Body of pancreas (tissue), 4 donors: ENCODE measurements around the gene EYA4. TPM values are rescaled to one million over a fixed set of nuclear protein-coding genes. Genes with fewer than 3 reads are reported as not detected.
A peak's percentile ranks its signal among the peaks of the same experiment; 100 is the strongest.

Experiments
- ATAC-seq: fragments of 150-250 bp; one replicate; pipeline ENCODE4 v1.9.1; 2016
- DNase-seq, 4 donors: peaks; one replicate each; pipeline ENCODE4 v3.0.0-alpha.2; 2019
- H3K27ac ChIP-seq, 4 donors: fragments of 200-600 bp; sonication (generic); 1 replicate in 3 of 4; 2 replicates in 1 of 4; pipeline versions ENCODE4 v1.5.1 to v1.6.1; 2016 to 2019; ENCODE audit warnings: mild to moderate bottlenecking in 1 of 4, mixed read lengths in 1 of 4, moderate library complexity in 1 of 4
- H3K27me3 ChIP-seq, 2 donors: fragments of 200-600 bp; sonication (generic); one replicate each; pipeline ENCODE4 v1.6.0; 2016; ENCODE audit warnings: mild to moderate bottlenecking in 1 of 2
- H3K36me3 ChIP-seq, 2 donors: fragments of 200-600 bp; sonication (generic); replicated peaks in 1 of 2; 2 replicates each; pipeline ENCODE4 v1.5.1; 2016; ENCODE audit warnings: low read depth in 2 of 2; ENCODE audit not compliant: insufficient read depth in 1 of 2
- H3K4me1 ChIP-seq: fragments of 200-600 bp; sonication (generic); one replicate; pipeline ENCODE4 v1.6.0; 2016
- H3K4me3 ChIP-seq, 2 donors: fragments of 200-600 bp; sonication (generic); 1 replicate in 1 of 2; 2 replicates in 1 of 2; pipeline ENCODE4 v1.5.1; 2016 to 2019
- H3K9me3 ChIP-seq, 3 donors: fragments of 200-600 bp; sonication (generic); 1 replicate in 2 of 3; 2 replicates in 1 of 3; pipeline ENCODE4 v1.5.1; 2016
- CTCF ChIP-seq, 7 experiments: fragments of 450-650 bp in 4 of 7; fragments of 200-600 bp in 3 of 7; sonication (generic) in 3 of 7; IDR thresholded peaks; one replicate each; pipeline ENCODE4 v1.5.1; 2016 to 2019; ENCODE audit warnings: antibody characterized with exemption in 7 of 7
- POLR2A ChIP-seq, 3 donors: fragments of 450-650 bp; IDR thresholded peaks; one replicate each; pipeline ENCODE4 v1.6.1; 2016; ENCODE audit warnings: antibody characterized with exemption in 3 of 3, mild to moderate bottlenecking in 2 of 3
- WGBS, 2 donors: methylation state at CpG; one replicate each; pipeline ENCODE4 v1.1.5; 2017; 5-methylcytosine and 5-hydroxymethylcytosine counted together
- intact Hi-C: fragments of 100-400 bp; cut with DNase I; formaldehyde crosslinking; loops from one replicate; pipeline ENCODE4 v1.15.1; 2023
- total RNA-seq, 2 donors: library from RNA; depleted of rRNA; stranded (reverse); fragments of >200 nt; gene quantifications; one replicate each; pipeline ENCODE4 v1.1.0, GENCODE V29; 2016

Gene EYA4
- total RNA-seq, 2 donors from 2014 or later: 0.26 to 5.3 TPM

DNA sequence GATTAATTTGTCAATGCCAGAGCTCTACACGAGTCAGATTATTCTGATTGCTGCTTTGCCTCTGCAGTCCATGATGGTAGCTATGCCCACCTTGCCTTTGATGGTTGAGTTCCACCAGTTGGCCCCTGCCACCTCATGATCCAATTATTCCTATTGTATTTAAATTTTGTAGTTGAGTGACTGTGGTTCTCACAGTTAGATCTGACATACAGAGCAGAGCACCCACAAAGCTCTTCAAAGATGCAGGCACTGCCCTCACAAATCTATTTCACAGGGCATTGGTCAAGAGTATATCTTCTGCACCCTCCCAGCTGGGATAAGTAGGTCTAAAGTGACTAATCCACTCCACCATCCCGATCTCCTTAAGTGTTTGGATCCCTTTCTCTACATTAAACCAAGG is 318.8 kb downstream of the EYA4 start:
- Histone ChIP-seq H3K36me3 (no peaks in the 10 kb centered on the region), H3K27me3 (no peaks in the 10 kb centered on the region), H3K4me3 (no peak overlapping the region), H3K4me1 (no peaks in the 10 kb centered on the region), H3K27ac (no peak overlapping the region), H3K9me3 (peaks cover 0 to 16% (median 0%) of the 10 kb centered on the region in 3 donors)
- 68 to 76% methylated on average over 2 of the region's 2 CpGs for WGBS, 2 donors
- DNase-seq (no peak), ATAC-seq (no peak)
- TF ChIP-seq CTCF (IDR thresholded peaks at IDR 0.05) (no peak), POLR2A (IDR thresholded peaks at IDR 0.05) (no peak)
- intact Hi-C loops: loop anchor here (10.0 kb wide), 2 partner anchors 355 to 535 kb away; no protein-coding TSS in a partner anchor

DNA sequence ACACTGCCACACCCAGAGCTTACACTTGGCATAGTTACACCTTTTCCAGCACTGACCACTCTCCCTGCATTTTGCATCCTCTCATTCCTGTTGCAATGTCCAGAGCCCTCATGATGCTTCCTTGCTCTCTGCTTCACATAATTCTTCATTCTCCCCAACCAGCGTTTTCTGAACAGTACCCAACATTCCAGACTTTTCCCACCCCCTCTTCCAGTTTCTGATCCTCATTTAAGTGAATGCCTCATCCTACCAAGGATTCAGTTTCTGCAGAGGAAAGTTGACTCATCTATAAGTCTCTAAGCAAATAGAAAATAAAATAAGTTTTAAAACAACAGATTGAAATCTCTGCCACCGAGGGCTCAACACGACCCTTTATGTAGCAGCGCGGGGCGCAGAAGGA is 326.5 kb downstream of the EYA4 start:
- Histone ChIP-seq H3K4me1 (no peaks in the 10 kb centered on the region), H3K27ac (no peak overlapping the region), H3K36me3 (no peaks in the 10 kb centered on the region), H3K9me3 (no peaks in the 10 kb centered on the region), H3K4me3 (no peak overlapping the region), H3K27me3 (no peaks in the 10 kb centered on the region)
- TF ChIP-seq CTCF (IDR thresholded peaks at IDR 0.05): no peak
- TF ChIP-seq POLR2A (IDR thresholded peaks at IDR 0.05): no peak
- intact Hi-C loops: loop anchor here (10.0 kb wide), 2 partner anchors 347 to 527 kb away; no protein-coding TSS in a partner anchor
- DNase-seq (no peak), ATAC-seq (no peak)
- WGBS, 2 donors: 69% methylated on average over 6 of the region's 6 CpGs

GRCh38 chr6:133568970-133569889 is 328.1 kb downstream of the EYA4 start:
- peak; percentile 55 to 87 (median 78) for TF ChIP-seq CTCF (IDR thresholded peaks at IDR 0.05)
- TF ChIP-seq POLR2A (IDR thresholded peaks at IDR 0.05): no peak
- H3K4me3 ChIP-seq: no peak overlapping the region
- peak; percentile 68 for ATAC-seq
- no peaks in the 10 kb centered on the region for H3K36me3 ChIP-seq
- 5 to 6% methylated on average over 18 of the region's 18 CpGs for WGBS, 2 donors
- H3K27me3 ChIP-seq: no peaks in the 10 kb centered on the region
- no peak overlapping the region for H3K27ac ChIP-seq
- no peaks in the 10 kb centered on the region for H3K4me1 ChIP-seq
- intact Hi-C loops: loop anchor here (10.0 kb wide), 2 partner anchors 346 to 526 kb away; no protein-coding TSS in a partner anchor
- DNase-seq: peak in 2 of 4 donors; percentile 13 to 21
- no peaks in the 10 kb centered on the region for H3K9me3 ChIP-seq

DNA sequence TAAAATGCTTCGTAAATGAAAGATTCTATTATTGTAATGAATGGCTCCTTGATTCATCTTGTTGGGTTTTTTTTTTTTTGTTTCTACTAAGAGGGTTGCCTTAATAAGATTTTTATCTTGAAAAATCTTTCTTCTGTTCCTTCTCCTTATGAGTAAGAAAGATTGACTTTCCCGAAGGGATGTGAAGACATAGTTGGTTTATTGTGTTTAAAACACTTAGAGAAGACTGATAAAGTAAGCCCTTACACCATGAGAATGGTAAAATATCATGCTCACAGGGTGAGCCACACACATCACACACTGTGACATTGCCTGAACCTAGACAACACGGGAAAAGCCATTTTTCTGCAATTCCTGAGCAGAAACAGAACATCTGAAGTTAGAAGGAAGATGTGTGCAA is 330.5 kb downstream of the EYA4 start:
- H3K36me3 ChIP-seq: no peaks in the 10 kb centered on the region
- 55 to 56% methylated on average over 3 of the region's 3 CpGs for WGBS, 2 donors
- DNase-seq (no peak), ATAC-seq (no peak)
- H3K27ac ChIP-seq: no peak overlapping the region
- no peaks in the 10 kb centered on the region for H3K4me1 ChIP-seq
- H3K4me3 ChIP-seq: no peak overlapping the region
- no peaks in the 10 kb centered on the region for H3K27me3 ChIP-seq
- no peak for TF ChIP-seq POLR2A (IDR thresholded peaks at IDR 0.05)
- TF ChIP-seq CTCF (IDR thresholded peaks at IDR 0.05): no peak
- H3K9me3 ChIP-seq: no peaks in the 10 kb centered on the region
- intact Hi-C loops: no loop called here
